ENCODE results near the gene HS3ST4. TPM values are rescaled to one million over a fixed set of nuclear protein-coding genes. Genes with fewer than 3 reads are reported as not detected.

Gene HS3ST4
- total and polyA plus RNA-seq, 2 of the 4 experiments (the other 2 are of a cell fraction): not detected

- no peak overlapping the region for H3K27ac ChIP-seq (ENCODE audit: insufficient read depth, low read length)
- intact Hi-C loops (cut with micrococcal nuclease): no loop called here
- CTCF ChIA-PET: no interaction called here
- in situ Hi-C loops (cut with MboI; ENCODE audit: low sequenced_read_pairs): no loop called here
- no peak overlapping the region for H2BK120ac ChIP-seq (ENCODE audit: low read depth, low read length)
- H2AK5ac ChIP-seq (ENCODE audit: low read depth, low read length): no peak overlapping the region
- H3K36me3 ChIP-seq (ENCODE audit: control insufficient read depth, insufficient read depth, low read length): no peaks in the 10 kb centered on the region
- no peak overlapping the region for H3K9ac ChIP-seq (ENCODE audit: low read depth, low read length)
- H2AK9ac ChIP-seq (replicated peaks; ENCODE audit: low read depth, low read length, poor library complexity): no peak overlapping the region
- H3K9me1 ChIP-seq (ENCODE audit: insufficient read depth, low read length): no peaks in the 10 kb centered on the region
- no peak overlapping the region for H4K8ac ChIP-seq (ENCODE audit: low read depth in 2 of 2, low read length in 2 of 2)
- H3K4ac ChIP-seq (ENCODE audit: low read depth, low read length): no peak overlapping the region
- no TSS peak for BruUV-seq (replicated peaks)
- no peak overlapping the region for H4K5ac ChIP-seq (ENCODE audit: low read depth, low read length)
- H3K4me2 ChIP-seq (ENCODE audit: low read depth, low read length): no peak overlapping the region
- H2BK20ac ChIP-seq (ENCODE audit: low read depth, low read length): no peak overlapping the region
- H2AFZ ChIP-seq (replicated peaks; ENCODE audit: low read length, poor library complexity): no peak overlapping the region
- no peaks in the 10 kb centered on the region for H3K79me1 ChIP-seq (ENCODE audit: low read depth in 1 of 2, low read length in 2 of 2)
- TF ChIP-seq CEBPB (IDR thresholded peaks at IDR 0.05; ENCODE audit: low read depth, low read length) (no peak), FOS (IDR thresholded peaks at IDR 0.05; ENCODE audit: low read depth, low read length) (no peak)
- H2BK15ac ChIP-seq (ENCODE audit: low read depth, low read length): no peak overlapping the region
- no peak overlapping the region for H3K56ac ChIP-seq (ENCODE audit: extremely low read depth, insufficient read depth, low read length)
- H3K4me3 ChIP-seq (ENCODE audit: insufficient read depth, low read depth, low read length): no peak overlapping the region
- no peaks in the 10 kb centered on the region for H3K27me3 ChIP-seq (ENCODE audit: control insufficient read depth, insufficient read depth, low read length)
- H3K18ac ChIP-seq (ENCODE audit: low read depth, low read length): no peak overlapping the region
- POLR2A ChIA-PET (ENCODE audit: unreplicated experiment): no interaction called here
- dilution Hi-C loops (cut with HindIII; ENCODE audit: low sequenced_read_pairs, unreplicated experiment): no loop called here
- no peak overlapping the region for H3K23ac ChIP-seq (ENCODE audit: low read depth, low read length)
- no peaks in the 10 kb centered on the region for H4K20me1 ChIP-seq (ENCODE audit: insufficient read depth, low read length)
- no peak overlapping the region for H4K91ac ChIP-seq (ENCODE audit: insufficient read depth, low read depth, low read length)
- H3K9me3 ChIP-seq (ENCODE audit: control insufficient read depth, insufficient read depth, low read length): peaks cover 8% of the 10 kb centered on the region; the same call in 1 of the 2 replicates
- ATAC-seq (ENCODE audit: low read depth) (no peak), DNase-seq (no peak)
- no peak overlapping the region for H3K14ac ChIP-seq (replicated peaks; ENCODE audit: low read depth, low read length)
- H2BK5ac ChIP-seq (ENCODE audit: low read depth, low read length, poor library complexity, severe bottlenecking): no peak overlapping the region
- WGBS, 2 experiments (ENCODE audit: extremely low coverage in 2 of 2, insufficient read length in 1 of 2): no CpG with 5 or more reads among the region's 3 CpGs
- H3K4me1 ChIP-seq (ENCODE audit: control insufficient read depth, insufficient read depth, low read length): no peaks in the 10 kb centered on the region
Observed at GRCh38 chr16:26015776-26016175, 324.0 kb downstream of the HS3ST4 start.

Data from IMR-90 (cell line).